B cell (primary cell): ENCODE results near the gene PFKFB1. TPM values are rescaled to one million over a fixed set of nuclear protein-coding genes. Genes with fewer than 3 reads are reported as not detected.

Source experiments
- ATAC-seq: fragments of 200-7000 bp; cut with Tn5 transposase; one replicate; pipeline ENCODE4 v1.10.0; 2021; ENCODE audit warnings: low read depth, mild to moderate bottlenecking, moderate number of reproducible peaks, moderate library complexity
- CTCF ChIA-PET: fragments of 350-600 bp; sonication (Branson Sonifier 250); formaldehyde crosslinking; loops from one replicate; lab custom pipeline; 2021; ENCODE audit warnings: antibody characterized with exemption, inconsistent platforms; lab: Charles Lee
- POLR2A ChIA-PET: fragments of 350-600 bp; sonication (Branson Sonifier 250); formaldehyde crosslinking; loops from one replicate; lab custom pipeline; 2021; ENCODE audit warnings: antibody characterized with exemption; lab: Charles Lee
- DNase-seq: peaks from one replicate; pipeline ENCODE4 v3.0.0; 2013
- H2AFZ ChIP-seq: 2 replicates; pipeline ENCODE4 v1.6.1; 2012; ENCODE audit warnings: mild to moderate bottlenecking, low read depth, low read length; ENCODE audit not compliant: insufficient read depth, poor library complexity, severe bottlenecking
- H3K27ac ChIP-seq, 2 donors: 1 replicate in 1 of 2; 2 replicates in 1 of 2; pipeline ENCODE4 v1.5.1; 2012 to 2013; ENCODE audit warnings: low read length in 2 of 2, mild to moderate bottlenecking in 2 of 2, moderate library complexity in 1 of 2
- H3K27me3 ChIP-seq, 4 experiments: fragments of 200-600 bp in 1 of 4; sonication (generic) in 1 of 4; replicated peaks in 1 of 4; 1 replicate in 2 of 4; 2 replicates in 2 of 4; pipeline versions ENCODE4 v1.6.1 to v1.7.0; 2013 to 2016; ENCODE audit warnings: low read length in 3 of 4, mild to moderate bottlenecking in 2 of 4, mixed read lengths in 1 of 4, moderate library complexity in 1 of 4; ENCODE audit not compliant: insufficient read depth in 4 of 4, control insufficient read depth in 3 of 4; ENCODE audit errors: control extremely low read depth in 1 of 4
- H3K36me3 ChIP-seq, 2 experiments: replicated peaks in 1 of 2; 1 replicate in 1 of 2; 2 replicates in 1 of 2; pipeline versions ENCODE4 v1.6.1 to v1.7.1; 2013; ENCODE audit warnings: low read length in 1 of 2; ENCODE audit not compliant: insufficient read depth in 2 of 2, control insufficient read depth in 1 of 2; ENCODE audit errors: control extremely low read depth in 1 of 2, extremely low read depth in 1 of 2
- H3K4me1 ChIP-seq, 2 donors: fragments of 200-600 bp in 1 of 2; sonication (generic) in 1 of 2; 1 replicate in 1 of 2; 2 replicates in 1 of 2; pipeline versions ENCODE4 v1.5.1 to v1.6.1; 2013 to 2017; ENCODE audit warnings: low read length in 2 of 2; ENCODE audit not compliant: control insufficient read depth in 2 of 2, insufficient read depth in 2 of 2
- H3K4me2 ChIP-seq: replicated peaks from 2 replicates; pipeline ENCODE3; 2012; ENCODE audit warnings: mild to moderate bottlenecking, low read depth, low read length; ENCODE audit not compliant: poor library complexity, severe bottlenecking
- H3K4me3 ChIP-seq, 5 experiments: fragments of 200-600 bp in 1 of 5; sonication (generic) in 1 of 5; 1 replicate in 3 of 5; 2 replicates in 2 of 5; pipeline versions ENCODE4 v1.5.1 to v1.7.0; 2011 to 2016; ENCODE audit warnings: low read length in 4 of 5, mild to moderate bottlenecking in 4 of 5, low read depth in 2 of 5, control low read depth in 1 of 5, moderate library complexity in 1 of 5; ENCODE audit not compliant: insufficient read depth in 1 of 5; ENCODE audit errors: control extremely low read depth in 1 of 5, extremely low read depth in 1 of 5
- H3K79me2 ChIP-seq: fragments of 200-600 bp; sonication (generic); one replicate; pipeline ENCODE4 v1.6.0; 2016; ENCODE audit warnings: low read length; ENCODE audit not compliant: control insufficient read depth, insufficient read depth
- H3K9ac ChIP-seq: fragments of 200-600 bp; sonication (generic); 2 replicates; pipeline ENCODE4 v1.6.1; 2017; ENCODE audit warnings: mild to moderate bottlenecking, low read length, moderate library complexity
- H3K9me3 ChIP-seq, 3 donors: one replicate each; pipeline versions ENCODE4 v1.6.1 to v1.7.1; 2013; ENCODE audit warnings: low read length in 2 of 3; ENCODE audit not compliant: control insufficient read depth in 2 of 3, insufficient read depth in 1 of 3; ENCODE audit errors: control extremely low read depth in 1 of 3
- H4K20me1 ChIP-seq: 2 replicates; pipeline ENCODE4 v1.6.0; 2012; ENCODE audit warnings: mild to moderate bottlenecking, low read length; ENCODE audit not compliant: insufficient read depth, control insufficient read depth, poor library complexity, severe bottlenecking
- H3K27ac Mint-ChIP-seq: one replicate; pipeline ENCODE4 v1.8.0; 2021; ENCODE audit warnings: mixed read lengths
- H3K27me3 Mint-ChIP-seq: one replicate; pipeline ENCODE4 v1.8.0; 2021; ENCODE audit warnings: mixed read lengths
- H3K4me1 Mint-ChIP-seq: one replicate; pipeline ENCODE4 v1.8.0; 2021; ENCODE audit warnings: mixed read lengths
- H3K4me3 Mint-ChIP-seq: one replicate; pipeline ENCODE4 v1.8.0; 2021; ENCODE audit warnings: mixed read lengths
- H3K9me3 Mint-ChIP-seq: one replicate; pipeline ENCODE4 v1.8.0; 2022; ENCODE audit warnings: mixed read lengths; ENCODE audit not compliant: insufficient read depth
- EZH2 ChIP-seq: IDR thresholded peaks from 2 replicates; pipeline ENCODE4 v1.6.1; 2012; ENCODE audit warnings: borderline replicate concordance, low read depth, mild to moderate bottlenecking, moderate library complexity, low read length; ENCODE audit not compliant: insufficient read depth, poor library complexity, severe bottlenecking
- WGBS: methylation state at CpG from one replicate; pipeline ENCODE4 v1.1.5; 2013; ENCODE audit warnings: missing lambda C conversion rate; ENCODE audit not compliant: insufficient coverage; 5-methylcytosine and 5-hydroxymethylcytosine counted together
- intact Hi-C: fragments of 100-400 bp; cut with micrococcal nuclease; formaldehyde crosslinking; loops from one replicate; pipeline ENCODE4 v1.10.0; 2022
- polyA plus RNA-seq: library from polyadenylated mRNA; depleted of rRNA; stranded (reverse); fragments of >200 nt; gene quantifications from 2 replicates; pipeline ENCODE4 v1.2.3, GENCODE V29; 2012
- total RNA-seq, 2 donors: library from RNA; stranded (reverse); fragments of 120-200 nt in 1 of 2; gene quantifications; 1 replicate in 1 of 2; 2 replicates in 1 of 2; pipeline versions ENCODE4 v1.2.3 to v1.2.4, GENCODE V29; 2013 to 2022
- TF ChIP-seq, protein P1 (sequence below): fragments of 200-600 bp; IDR thresholded peaks from one replicate; pipeline ENCODE4 v1.8.0; 2022; ENCODE audit warnings: antibody characterized with exemption, mild to moderate bottlenecking

The PFKFB1 gene
- total and polyA plus RNA-seq, 2 donors (not counting 1 experiment from before 2014, with no cell fraction given), result 0.37 to 0.47 TPM

DNA sequence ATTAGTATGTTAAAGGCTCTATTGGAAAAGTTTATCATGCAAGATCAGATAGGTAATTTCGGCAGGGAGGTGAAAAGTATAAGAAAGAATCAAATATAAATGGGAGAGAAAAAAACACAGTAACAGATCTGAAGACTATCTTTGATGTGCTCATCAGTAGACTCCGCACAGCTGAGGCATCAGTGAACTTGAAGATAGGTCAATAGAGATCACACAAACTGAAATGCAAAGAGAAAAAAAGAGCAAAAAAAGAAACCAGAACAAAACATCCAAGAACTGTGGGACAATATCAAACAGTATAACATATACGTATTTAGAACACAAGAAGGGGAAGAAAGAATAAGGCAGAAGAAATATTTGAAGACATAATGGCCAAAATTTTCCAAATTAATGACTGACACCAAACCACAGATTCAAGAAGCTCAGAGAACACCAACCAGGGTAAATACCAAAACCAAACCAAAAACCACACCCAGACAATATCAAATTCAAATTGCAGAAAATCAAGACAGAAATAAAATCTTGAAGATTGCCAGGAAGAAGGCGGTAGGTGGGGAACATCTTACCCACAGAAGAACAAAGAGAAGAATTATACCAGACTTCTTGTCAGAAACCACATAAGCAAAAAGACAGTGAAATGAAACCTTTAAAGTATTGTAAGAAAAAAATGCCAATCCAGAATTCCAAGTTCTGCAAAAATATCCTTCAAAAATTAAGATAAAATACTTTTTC is 29.1 kb downstream of the PFKFB1 start:
- intact Hi-C loops, result no loop called here
- Histone ChIP-seq H3K4me3 (no peak overlapping the region), H3K4me1 (no peaks in the 10 kb centered on the region), H3K4me2 (no peak overlapping the region), H2AFZ (no peak overlapping the region), H3K79me2 (no peaks in the 10 kb centered on the region), H4K20me1 (no peaks in the 10 kb centered on the region), H3K9ac (no peak overlapping the region), H3K9me3 (no peaks in the 10 kb centered on the region), H3K27ac (no peak overlapping the region), H3K27me3 (no peaks in the 10 kb centered on the region), H3K36me3 (no peaks in the 10 kb centered on the region)
- no peaks in the 10 kb centered on the region for H3K9me3 Mint-ChIP-seq
- ChIA-PET POLR2A (no interaction called here), CTCF (no interaction called here)
- H3K27me3 Mint-ChIP-seq, result no peaks in the 10 kb centered on the region
- ATAC-seq, result no peak
- TF ChIP-seq, protein P1, sequence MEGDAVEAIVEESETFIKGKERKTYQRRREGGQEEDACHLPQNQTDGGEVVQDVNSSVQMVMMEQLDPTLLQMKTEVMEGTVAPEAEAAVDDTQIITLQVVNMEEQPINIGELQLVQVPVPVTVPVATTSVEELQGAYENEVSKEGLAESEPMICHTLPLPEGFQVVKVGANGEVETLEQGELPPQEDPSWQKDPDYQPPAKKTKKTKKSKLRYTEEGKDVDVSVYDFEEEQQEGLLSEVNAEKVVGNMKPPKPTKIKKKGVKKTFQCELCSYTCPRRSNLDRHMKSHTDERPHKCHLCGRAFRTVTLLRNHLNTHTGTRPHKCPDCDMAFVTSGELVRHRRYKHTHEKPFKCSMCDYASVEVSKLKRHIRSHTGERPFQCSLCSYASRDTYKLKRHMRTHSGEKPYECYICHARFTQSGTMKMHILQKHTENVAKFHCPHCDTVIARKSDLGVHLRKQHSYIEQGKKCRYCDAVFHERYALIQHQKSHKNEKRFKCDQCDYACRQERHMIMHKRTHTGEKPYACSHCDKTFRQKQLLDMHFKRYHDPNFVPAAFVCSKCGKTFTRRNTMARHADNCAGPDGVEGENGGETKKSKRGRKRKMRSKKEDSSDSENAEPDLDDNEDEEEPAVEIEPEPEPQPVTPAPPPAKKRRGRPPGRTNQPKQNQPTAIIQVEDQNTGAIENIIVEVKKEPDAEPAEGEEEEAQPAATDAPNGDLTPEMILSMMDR, result no peak
- TF ChIP-seq EZH2, result no peak
- no peak for DNase-seq
- no peaks in the 10 kb centered on the region for H3K4me1 Mint-ChIP-seq
- no peak overlapping the region for H3K4me3 Mint-ChIP-seq
- no peak overlapping the region for H3K27ac Mint-ChIP-seq
- no CpG with 5 or more reads among the region's 4 CpGs for WGBS

DNA sequence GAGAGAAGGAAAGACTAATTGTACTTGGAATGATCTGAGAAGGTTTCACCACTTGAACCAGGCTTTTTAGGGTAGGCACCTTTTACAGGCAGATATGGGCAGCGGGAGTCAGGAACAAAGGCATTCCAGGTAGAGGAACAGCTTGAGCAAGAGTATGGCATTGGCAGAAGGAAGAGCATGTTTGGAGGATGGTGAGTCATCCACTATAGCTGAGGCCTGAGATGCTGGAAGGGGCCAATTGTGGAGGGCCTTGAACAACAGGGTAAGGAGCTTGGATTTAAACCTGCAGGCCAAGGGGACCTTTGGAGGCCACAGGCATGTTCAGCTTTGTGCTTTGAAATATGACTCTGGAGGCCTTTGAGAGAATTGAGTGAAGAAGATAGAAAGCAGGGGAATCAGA is 32.2 kb downstream of the PFKFB1 start:
- H3K27me3 ChIP-seq, result no peaks in the 10 kb centered on the region
- H3K27ac Mint-ChIP-seq, result no peak overlapping the region
- POLR2A ChIA-PET, result no interaction called here
- WGBS, result 100% methylated on average over 1 of the region's 1 CpG
- H3K4me3 Mint-ChIP-seq, result no peak overlapping the region
- no peak overlapping the region for H3K4me3 ChIP-seq
- no peaks in the 10 kb centered on the region for H3K36me3 ChIP-seq
- CTCF ChIA-PET, result no interaction called here
- H3K27ac ChIP-seq, result no peak overlapping the region
- H4K20me1 ChIP-seq, result no peaks in the 10 kb centered on the region
- intact Hi-C loops, result no loop called here
- H3K27me3 Mint-ChIP-seq, result no peaks in the 10 kb centered on the region
- no peak overlapping the region for H3K9ac ChIP-seq
- no peaks in the 10 kb centered on the region for H3K79me2 ChIP-seq
- H3K9me3 Mint-ChIP-seq, result no peaks in the 10 kb centered on the region
- no peaks in the 10 kb centered on the region for H3K9me3 ChIP-seq
- H3K4me1 ChIP-seq, result no peaks in the 10 kb centered on the region
- no peaks in the 10 kb centered on the region for H3K4me1 Mint-ChIP-seq
- DNase-seq, result no peak
- TF ChIP-seq, protein P1, result no peak
- no peak for TF ChIP-seq EZH2
- H3K4me2 ChIP-seq, result no peak overlapping the region
- no peak overlapping the region for H2AFZ ChIP-seq
- ATAC-seq, result no peak
